Anterior cingulate cortex (tissue), 58 donors: ENCODE measurements around the gene NFIA.
A peak's percentile ranks its signal among the peaks of the same experiment; 100 is the strongest.
"Not testable (repeated sequence)": the region's sequence is repeated elsewhere in the genome, so short reads cannot be mapped to it uniquely, and the experiment has no call there.

Experiments
- DNase-seq, 58 donors: peaks; one replicate each; lab custom pipeline; 2025; lab: John Stamatoyannopoulos, UW

The NFIA gene

DNA sequence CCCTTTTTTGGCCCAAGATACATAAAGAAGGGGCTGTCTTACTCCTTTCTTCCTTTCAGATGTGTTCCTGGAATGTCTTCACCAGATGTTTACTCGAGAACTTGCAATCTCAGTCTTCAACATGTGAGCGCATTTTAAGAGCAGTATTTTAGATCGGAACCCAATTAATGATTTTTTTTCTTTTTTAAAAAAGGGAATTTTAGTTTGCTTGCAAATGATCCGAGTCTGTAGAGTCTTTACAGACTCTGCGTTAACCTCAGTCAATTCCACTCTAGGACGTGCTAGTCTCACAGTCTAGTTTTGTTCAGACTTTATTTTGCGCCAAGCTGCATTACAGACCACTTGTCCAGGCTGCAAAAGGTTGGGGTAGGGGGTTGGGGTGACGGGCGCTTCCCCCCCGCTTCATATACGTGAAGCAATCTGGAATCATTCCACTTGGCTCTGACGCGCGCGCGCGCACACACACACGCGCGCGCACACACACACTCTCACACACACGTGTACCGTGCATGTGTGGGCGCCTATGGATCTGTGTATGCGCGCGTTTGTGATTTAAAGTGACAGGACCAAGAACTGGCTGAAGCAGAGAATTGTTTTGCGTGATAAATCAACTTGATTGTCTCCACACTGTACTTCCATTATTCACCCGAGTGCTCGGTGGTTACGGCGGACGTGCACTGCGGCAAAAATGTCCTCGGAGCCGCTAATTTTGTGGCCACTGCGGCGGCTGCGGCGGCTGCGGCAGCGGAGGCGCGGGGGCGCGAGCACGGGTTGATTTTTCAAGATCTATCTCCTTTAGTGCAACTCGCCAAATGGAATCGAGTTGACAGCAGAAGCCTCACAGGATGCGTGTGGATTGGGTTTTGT, 25.6 kb upstream of the NFIA start:
- peak in 51 of 58 donors; percentile 33 to 76 (median 57) for DNase-seq

DNA sequence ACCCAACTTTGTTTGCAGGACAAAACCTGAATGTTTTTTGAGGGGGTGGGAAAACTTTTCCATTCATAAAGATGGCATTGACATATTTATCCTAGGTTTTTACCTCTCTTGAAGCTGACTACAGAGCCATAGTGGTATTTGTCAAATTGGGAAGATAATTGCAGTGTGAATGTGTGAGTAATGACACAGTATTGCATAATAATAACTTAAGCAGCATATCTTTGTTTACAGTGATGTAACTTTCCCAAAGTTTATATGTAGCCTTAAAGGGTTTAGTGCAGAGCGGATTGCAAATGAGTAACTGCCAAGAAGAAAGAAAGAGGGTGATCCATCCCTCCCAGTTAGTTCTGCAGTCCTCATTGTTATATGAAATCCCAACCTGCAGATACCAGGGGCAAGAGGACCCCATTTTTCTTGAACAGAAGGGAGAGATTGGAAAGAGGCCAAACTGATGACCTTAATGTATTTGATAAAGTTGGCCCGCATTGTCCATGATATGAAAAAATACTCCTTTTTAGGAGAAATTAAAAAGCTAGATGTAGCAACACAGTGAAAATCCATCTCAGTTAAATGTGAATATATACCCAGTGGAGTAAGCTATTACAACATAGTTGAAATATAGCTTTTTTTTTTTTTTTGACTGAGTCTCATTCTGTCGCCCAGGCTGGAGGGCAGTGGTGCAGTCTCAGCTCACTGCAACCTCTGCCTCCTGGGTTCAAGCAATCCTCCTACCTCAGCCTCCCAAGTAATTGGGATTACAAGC, 23.7 kb upstream of the NFIA start:
- DNase-seq = no peak

DNA sequence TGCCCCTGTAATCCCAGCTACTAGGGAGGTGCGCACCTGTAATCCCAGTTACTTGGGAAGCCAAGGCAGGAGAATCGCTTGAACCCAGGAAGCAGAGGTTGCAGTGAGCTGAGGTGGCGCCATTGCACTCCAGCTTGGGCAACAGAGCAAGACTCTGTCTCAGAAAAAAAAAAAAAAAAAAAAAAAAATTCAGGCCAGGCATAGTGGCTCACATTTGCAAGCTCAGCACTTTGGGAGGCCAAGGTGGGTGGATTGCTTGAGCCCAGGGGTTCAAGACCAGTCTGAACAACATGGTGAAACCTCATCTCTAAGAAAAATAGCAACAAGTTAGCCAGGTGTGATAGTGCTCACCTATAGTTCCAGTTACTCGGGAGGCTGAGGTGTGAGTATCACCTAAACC, 20.8 kb upstream of the NFIA start:
- not testable (repeated sequence) for DNase-seq

DNA sequence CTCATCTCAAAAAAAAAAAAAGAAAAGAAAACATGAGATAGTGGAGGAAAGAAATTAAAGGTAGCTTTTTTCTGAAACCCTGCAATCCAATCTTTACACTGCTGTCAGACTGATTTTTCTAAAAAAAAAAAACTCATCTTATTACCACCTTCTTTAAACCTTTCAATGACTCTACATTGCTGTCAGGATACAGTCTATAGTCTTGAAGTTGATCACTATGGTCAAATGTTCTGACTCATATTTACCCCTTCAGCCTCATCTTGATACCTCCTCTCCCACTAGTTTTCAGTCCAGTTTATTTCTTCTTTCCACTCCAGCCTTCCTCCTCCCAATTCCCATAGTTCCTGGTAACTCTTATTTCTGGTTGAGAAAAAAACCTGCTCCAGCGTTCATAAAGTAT, 17.7 kb upstream of the NFIA start:
- DNase-seq = no peak

DNA sequence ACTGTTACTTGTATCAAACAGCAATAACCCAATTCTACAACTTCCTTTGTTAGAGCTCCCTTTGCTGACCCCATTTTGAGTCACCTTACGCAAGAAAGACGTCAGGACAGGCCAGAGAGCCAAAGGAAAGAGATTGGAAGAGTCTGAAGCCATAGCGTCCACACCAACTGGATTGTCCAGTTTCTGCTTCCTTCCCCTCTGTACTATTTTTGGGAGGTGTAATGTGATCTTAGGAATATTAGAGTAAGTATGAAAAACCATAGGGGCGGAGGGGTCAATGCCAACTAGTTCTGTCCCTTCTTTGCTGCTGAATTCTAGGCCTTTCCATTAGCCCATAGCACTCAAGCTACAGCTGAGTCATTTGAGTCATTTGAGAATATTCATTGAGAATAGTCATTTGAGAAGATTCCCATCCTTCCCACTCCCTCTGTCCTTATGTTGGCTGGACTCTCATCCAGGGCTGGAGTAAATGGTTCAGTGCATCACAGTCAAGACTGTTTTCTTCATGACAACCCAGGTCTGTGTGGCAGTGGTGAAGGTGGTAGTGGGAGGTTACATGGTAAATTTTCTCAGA, 14.8 kb upstream of the NFIA start:
- DNase-seq = no peak

DNA sequence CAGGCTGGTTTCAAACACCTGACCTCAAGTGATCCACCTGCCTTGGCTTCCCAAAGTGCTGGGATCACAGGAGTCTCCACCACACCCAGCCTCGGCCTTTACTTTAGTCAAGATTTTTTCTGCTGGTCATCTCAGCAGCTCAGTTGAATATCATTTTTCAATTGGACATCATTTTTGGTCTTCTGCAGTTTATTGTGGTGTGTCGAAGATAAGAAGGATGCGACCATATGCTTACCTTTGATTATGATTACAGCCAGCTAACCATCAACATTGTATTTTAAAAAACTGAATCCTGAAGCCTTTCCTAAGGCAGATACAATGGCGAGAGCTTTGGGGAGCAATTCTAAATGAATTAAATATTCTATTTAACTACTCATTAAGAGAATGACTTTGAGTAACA, 12.3 kb upstream of the NFIA start:
- no peak for DNase-seq

DNA sequence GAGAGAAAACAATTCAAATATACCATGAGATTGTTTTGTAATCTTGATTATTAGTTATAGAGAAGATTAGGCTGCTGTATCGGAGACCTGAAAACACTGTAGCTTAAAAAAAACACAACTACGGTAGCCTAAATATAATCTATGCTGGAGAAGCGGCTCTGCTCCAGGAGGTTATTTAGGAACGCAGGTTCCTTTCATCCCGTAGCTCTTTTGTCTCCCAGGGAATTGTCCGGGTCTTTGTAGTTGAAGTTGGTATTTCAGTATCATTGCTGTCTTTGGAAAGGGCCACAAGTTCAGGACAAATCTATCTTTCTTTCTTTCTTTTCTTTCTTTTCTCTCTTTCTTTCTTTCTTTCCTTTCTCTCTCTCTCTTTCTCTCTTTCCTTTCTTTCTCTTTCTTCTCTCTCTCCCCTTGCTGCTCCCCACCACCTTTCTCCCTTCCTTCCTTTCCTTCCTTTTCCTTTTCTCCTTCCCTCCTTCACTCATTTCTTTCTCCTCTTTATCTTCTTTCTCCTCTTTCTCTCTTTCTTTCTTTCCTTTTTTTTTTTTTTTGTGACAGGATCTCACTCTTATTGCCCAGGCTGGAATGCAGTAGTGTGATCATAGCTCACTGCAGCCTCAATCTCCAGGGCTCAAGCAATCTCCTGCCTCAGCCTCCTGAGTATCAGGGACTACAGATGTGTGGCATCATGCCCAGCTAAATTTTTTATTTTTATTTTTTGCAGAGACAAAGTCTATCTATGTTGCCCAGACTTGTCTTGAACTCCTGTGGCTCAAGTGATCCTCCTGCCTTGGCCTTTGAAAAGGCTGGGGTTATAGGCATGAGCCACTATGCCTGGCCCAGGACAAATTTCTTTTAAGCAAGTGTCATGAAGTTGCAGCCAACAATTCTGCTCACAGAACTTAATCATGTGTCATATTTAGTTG, 10.9 kb upstream of the NFIA start:
- no peak for DNase-seq

DNA sequence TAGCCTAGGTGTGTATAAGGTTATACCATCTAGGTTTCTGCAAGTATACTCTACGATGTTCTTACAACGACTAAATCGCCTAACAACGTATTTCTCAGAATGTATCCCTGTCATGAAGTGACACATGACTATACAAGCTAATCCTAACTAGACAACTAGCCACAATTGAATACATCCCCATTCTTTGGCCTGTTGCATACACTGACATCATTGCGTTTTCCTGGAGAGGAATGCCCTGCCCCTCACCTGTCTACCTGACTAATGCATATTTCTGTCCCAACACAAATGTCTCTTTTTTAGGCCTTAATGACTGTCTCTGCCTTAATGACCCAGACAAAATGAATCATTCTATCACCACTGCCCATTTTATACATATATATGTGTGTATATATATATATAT, 8.5 kb upstream of the NFIA start:
- no peak for DNase-seq

DNA sequence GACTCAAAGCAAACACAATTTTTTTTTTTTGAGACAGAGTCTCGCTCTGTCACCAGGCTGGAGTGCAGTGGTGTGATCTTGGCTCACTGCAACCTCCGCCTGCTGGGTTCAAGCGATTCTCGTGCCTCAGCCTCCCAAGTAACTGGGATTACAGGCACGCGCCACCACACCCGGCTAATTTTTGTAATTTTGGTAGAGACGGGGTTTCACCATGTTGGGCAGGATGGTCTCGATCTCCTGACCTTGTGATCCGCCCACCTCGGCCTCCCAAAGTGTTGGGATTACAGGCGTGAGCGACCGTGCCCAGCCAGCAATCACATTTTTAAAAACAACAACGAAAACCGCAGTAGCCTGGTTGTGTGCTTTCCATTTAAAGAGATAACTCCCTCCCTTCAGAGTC, 6.5 kb upstream of the NFIA start:
- DNase-seq = not testable (repeated sequence)

DNA sequence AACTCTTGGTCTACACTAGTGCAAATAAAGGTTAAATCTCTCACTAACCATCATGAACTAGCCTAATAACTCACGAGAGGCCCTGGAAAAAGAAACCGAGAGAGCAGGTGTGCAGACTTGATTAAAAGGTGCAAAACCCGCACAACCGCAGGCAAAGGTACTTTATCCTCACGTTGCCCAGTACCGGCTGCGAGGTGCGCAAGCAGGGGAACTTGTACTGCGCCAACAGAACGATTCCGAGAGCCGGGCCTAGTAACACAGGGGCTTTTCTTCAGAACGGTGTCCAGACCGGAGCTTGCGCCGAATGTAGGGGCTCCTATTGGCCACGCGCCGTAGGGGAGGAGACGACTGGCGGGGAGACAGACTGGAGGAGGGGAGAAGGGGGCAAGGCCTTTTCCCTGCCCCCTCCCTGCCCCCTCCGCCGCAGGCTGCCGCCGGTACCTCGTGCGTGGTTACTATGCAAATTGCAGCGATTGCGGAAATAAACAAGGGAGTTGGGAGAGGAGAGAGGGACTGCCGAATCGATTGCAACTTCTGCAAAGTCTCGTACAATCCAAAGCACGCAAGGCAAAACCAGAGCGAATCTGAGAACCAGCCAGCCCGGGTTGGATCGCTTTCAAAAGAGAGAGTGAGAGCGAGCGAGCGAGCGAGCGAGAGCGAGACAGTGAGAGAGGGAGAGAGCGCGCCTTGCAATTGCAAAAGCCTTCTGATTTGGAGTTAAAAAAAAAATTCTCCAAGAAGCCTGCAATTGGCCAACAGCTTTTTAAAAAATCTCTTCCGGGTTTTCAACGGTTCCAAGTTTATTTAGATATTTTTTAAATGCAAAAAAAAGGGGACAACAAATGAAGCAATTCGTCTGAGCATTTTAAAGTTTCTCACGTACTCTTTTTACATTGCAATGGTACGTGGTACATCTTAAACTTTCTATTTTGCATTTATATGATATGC, 5.4 kb upstream of the NFIA start:
- DNase-seq = peak; percentile 33 to 98 (median 84)

DNA sequence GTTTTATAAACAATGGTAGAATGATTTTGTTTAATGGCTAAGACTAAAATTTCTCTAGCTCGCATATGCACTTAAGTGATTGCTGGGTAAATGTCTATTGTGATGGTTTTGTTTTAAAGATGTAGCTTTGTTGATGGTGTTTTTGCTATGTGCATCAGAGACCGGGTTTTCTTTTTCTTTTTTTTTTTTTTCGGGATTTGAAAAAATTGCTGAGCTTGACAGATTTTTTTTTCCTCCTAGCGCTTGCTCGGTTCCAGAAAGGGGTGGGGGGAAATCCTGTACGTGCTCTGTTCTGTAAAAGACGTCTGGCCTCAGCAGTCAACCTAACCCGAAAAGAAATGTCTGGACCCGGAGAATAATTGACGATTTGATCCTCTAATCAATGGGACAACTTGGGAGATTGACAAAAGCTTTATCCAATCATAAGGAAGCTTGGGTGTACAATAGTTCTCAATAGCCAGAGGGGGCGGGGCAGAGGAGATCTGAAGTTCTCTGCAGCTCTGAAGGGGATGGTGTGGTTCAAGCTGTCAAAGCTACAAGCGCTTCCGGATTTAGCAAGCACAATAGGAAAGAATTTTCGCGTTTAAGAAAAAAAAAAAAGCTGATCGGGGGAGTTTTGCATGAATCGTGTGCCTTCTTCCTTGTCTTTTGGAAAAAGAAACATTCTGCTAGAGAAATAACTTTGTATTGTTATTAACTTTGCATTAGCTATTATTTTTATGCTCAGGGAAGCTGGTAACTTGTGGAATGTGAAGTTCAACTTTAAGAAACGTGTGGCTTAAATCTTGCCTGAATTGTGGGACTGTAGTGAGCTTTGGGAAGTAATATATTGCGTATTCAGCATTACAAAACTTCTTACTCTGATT, 4.5 kb upstream of the NFIA start:
- DNase-seq = peak in 53 of 58 donors; percentile 7 to 97 (median 77)

DNA sequence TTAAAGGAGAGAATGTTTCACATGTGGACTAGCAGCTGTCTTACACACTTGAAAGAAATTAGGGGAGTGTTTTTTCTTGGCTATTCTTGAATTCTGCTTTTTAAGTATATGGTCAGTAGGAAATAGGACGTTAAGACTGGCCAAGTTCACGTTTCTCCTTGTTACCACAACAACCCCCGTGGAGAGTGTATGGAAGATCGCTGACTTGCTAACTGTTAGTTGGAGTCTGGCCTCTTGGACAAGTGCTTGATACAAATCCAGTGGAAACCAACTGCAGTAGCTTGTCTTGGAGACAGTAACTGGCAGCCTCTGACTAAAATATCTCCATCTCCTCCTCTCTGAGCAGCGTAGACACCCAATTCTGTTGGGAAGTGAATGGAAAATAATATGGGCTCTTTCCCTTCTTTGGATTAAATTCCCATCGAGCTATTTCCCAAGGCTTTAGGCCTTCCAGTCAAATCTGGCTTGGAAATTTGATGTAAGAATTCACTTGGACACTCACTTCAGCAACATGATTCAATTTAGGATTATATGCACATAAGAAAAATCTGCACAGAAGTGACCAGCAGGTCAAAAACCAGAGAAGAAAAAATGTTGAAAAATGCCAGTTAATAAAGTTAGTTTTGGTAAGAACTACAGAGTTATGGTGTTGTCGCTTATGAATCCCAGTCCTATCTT, 3.6 kb upstream of the NFIA start:
- DNase-seq = peak in 8 of 58 donors; percentile 9 to 49 (median 14)

DNA sequence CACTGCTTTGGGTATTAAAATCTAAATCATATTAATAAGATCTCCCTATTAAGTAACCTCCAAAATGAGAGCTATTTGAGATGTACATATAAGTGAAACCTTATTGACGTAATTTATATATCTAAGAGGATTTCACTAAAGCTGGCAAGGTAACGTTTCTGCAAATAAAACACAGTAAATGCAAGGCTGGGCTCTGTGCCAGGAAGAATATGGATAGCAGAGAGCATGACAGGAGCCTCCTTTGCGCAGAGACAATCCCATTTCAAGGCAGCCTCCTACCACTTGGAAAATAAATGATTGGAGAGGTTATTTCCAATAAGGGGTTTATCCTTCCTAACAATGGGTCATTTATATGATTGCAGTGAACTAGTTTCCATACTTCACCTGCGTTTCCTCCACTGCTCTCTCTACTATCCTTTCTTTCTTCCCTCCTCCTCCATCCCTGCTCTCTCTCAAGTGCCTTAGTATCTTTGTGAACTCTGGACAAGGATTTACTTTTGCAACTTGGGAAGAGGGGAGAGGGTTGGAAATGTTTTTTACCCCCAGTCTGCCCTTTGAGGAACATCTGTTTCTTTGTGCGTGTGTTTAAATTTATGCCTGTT, 3.0 kb upstream of the NFIA start:
- DNase-seq = peak in 2 of 58 donors; percentile 34 to 37

DNA sequence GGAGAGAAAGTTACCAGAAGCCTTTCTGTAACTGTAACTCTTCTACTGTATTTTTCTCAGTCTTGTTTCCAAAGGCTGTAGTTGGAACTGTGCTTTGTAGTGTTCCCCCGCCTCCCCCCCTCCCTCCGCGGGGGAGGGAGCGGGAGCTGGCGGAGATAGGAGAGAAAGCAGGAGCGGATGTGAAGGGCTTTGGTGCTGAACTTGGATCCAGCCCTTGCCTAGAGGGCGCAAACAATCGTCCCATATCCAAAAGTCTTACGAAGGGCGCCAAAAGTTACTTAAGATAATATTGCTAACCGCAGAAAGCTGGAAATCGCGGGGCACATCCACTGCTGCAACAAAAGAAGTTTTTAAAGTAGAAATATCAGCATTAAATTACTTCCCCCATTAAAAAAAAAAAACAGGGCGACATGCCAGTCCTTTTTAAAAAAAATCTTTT, 2.4 kb upstream of the NFIA start:
- DNase-seq = peak in 47 of 58 donors; percentile 21 to 85 (median 62)

DNA sequence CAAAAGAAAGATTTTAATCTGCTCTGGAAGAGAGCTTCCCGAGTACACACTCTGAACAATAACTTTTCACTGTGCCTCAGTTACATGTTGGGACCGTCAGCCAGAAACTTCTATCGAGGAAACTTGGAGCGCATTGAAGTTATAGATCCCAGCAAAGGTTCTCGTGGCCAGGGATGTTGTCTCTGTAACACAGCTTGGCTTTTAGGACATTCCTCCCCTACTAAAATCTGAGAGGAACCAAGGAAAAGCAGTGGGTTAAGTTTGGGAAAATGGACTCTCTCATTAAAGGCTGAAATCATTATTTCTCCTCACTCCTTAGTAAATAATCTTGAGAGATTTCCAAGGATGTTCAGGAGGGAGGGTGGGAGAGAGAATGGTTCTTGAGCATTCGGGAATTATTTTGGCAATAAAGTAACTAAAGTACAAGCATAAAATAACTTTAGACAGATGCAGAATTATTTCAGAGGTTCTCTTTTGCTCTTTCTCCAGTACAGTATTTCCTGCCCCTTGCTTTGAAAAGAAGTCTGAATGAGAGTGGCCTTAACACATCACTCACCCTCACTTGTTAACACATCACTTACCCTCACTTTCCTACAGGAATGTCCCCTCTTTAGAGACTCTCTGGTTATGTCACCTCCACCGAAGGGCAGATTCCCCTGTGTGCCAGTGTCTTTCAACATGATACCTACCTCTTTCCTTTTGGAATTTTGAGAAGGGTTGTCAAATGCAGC, 1.8 kb upstream of the NFIA start:
- peak in 3 of 58 donors; percentile 8 to 14 (median 14) for DNase-seq

DNA sequence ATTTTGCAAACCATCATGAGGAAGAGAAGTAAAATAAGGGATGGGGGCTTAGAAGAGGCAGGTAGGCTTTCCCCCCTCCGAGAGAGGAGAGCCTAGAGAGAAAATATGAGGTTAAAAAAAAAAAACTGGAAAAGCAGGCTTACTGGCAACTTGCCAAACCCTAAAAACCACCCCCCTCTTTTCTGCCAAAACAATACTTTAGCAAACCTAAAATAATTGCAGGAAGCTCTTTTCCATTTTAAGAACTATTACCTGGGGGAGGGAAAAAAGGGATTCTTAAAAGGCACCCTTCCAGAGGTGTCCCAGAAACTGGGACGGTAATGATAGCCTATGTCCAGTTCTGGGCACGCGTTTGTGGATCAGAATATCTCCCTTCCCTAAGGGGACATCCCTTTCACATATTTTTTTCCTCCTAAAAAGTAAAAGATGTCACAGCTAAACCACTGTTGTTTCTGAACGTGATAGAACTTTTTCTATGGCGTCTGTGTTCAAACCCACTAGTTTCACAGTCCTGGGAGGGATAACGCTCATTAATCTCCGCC, 1.1 kb upstream of the NFIA start:
- DNase-seq = no peak
